ENCODE data around the gene WBP2. TPM values are rescaled to one million over a fixed set of nuclear protein-coding genes. Genes with fewer than 3 reads are reported as not detected.

Gene WBP2
- polyA plus RNA-seq, 1 donor (not counting 4 experiments of a cell fraction or from before 2014, with no cell fraction given) = 23.3 TPM

GRCh38 chr17:75845933-75846691 is 9.0 kb downstream of the WBP2 start:
- H3K36me3 ChIP-seq (ENCODE audit: control insufficient read depth in 2 of 2, extremely low read depth in 1 of 2, insufficient read depth in 2 of 2, low read length in 2 of 2) = peaks cover 20 to 33% of the 10 kb centered on the region in 2 experiments
- dilution Hi-C loops (cut with MboI; ENCODE audit: extremely low pct_ligation_motif_present, low sequenced_read_pairs) = no loop called here
- peaks cover 20% of the 10 kb centered on the region for H3K4me1 ChIP-seq (ENCODE audit: control insufficient read depth, extremely low read depth, insufficient read depth, low read length)
- no peak for DNase-seq (ENCODE audit: low read depth, low spot score)
- no peak for FAIRE-seq
- no peak for TF ChIP-seq CTCF (optimal IDR thresholded peaks at IDR 0.05 in 1 of 3, IDR thresholded peaks at IDR 0.05 in 1 of 3, conservative IDR thresholded peaks at IDR 0.05 in 1 of 3; ENCODE audit: extremely low read depth in 1 of 3, insufficient read depth in 2 of 3, low read length in 3 of 3)
- TF ChIP-seq EZH2 (IDR thresholded peaks at IDR 0.05; ENCODE audit: low read length) = no peak
- no peaks in the 10 kb centered on the region for H4K20me1 ChIP-seq (ENCODE audit: control insufficient read depth, extremely low read depth, insufficient read depth, low read length)
- H3K27me3 ChIP-seq (ENCODE audit: control insufficient read depth, extremely low read depth, insufficient read depth, low read length) = no peaks in the 10 kb centered on the region
- H3K9me3 ChIP-seq (ENCODE audit: control insufficient read depth, low read depth, low read length) = no peaks in the 10 kb centered on the region
- no peaks in the 10 kb centered on the region for H3K79me2 ChIP-seq (ENCODE audit: control insufficient read depth, insufficient read depth, low read length)
- H3K9ac ChIP-seq (ENCODE audit: control insufficient read depth, extremely low read depth, insufficient read depth, low read length) = no peak overlapping the region
- no peak overlapping the region for H3K4me2 ChIP-seq (ENCODE audit: control insufficient read depth, extremely low read depth, insufficient read depth, low read depth, low read length)
- no peaks in the 10 kb centered on the region for H3K9me1 ChIP-seq (ENCODE audit: control insufficient read depth, extremely low read depth, insufficient read depth, low read length)
- no peak overlapping the region for H2AFZ ChIP-seq (ENCODE audit: control insufficient read depth, low read length)
- H3K27ac ChIP-seq (ENCODE audit: control insufficient read depth, insufficient read depth, low read length) = no peak overlapping the region
- no peak overlapping the region for H3K4me3 ChIP-seq (ENCODE audit: control insufficient read depth in 2 of 3, extremely low read depth in 1 of 3, insufficient read depth in 2 of 3, low read depth in 1 of 3, low read length in 3 of 3)

- Histone ChIP-seq H3K9ac (ENCODE audit: control insufficient read depth, extremely low read depth, insufficient read depth, low read length) (peak overlapping the region; percentile 58), H3K27me3 (ENCODE audit: control insufficient read depth, extremely low read depth, insufficient read depth, low read length) (no peaks in the 10 kb centered on the region), H3K9me1 (ENCODE audit: control insufficient read depth, extremely low read depth, insufficient read depth, low read length) (no peaks in the 10 kb centered on the region), H3K9me3 (ENCODE audit: control insufficient read depth, low read depth, low read length) (no peaks in the 10 kb centered on the region), H4K20me1 (ENCODE audit: control insufficient read depth, extremely low read depth, insufficient read depth, low read length) (no peaks in the 10 kb centered on the region), H2AFZ (ENCODE audit: control insufficient read depth, low read length) (peak overlapping the region; percentile 49), H3K4me3 (ENCODE audit: control insufficient read depth in 2 of 3, extremely low read depth in 1 of 3, insufficient read depth in 2 of 3, low read depth in 1 of 3, low read length in 3 of 3) (peak overlapping the region in 2 of 3 experiments; percentile 35 to 43), H3K79me2 (ENCODE audit: control insufficient read depth, insufficient read depth, low read length) (no peaks in the 10 kb centered on the region), H3K4me1 (ENCODE audit: control insufficient read depth, extremely low read depth, insufficient read depth, low read length) (peaks cover 20% of the 10 kb centered on the region), H3K4me2 (ENCODE audit: control insufficient read depth, extremely low read depth, insufficient read depth, low read depth, low read length) (peak overlapping the region; percentile 78), H3K27ac (ENCODE audit: control insufficient read depth, insufficient read depth, low read length) (peak overlapping the region; percentile 60), H3K36me3 (ENCODE audit: control insufficient read depth in 2 of 2, extremely low read depth in 1 of 2, insufficient read depth in 2 of 2, low read length in 2 of 2) (peaks cover 15 to 28% of the 10 kb centered on the region in 2 experiments)
- DNase-seq (ENCODE audit: low read depth, low spot score) (no peak), FAIRE-seq (no peak)
- dilution Hi-C loops (cut with MboI; ENCODE audit: extremely low pct_ligation_motif_present, low sequenced_read_pairs) = no loop called here
- TF ChIP-seq CTCF (optimal IDR thresholded peaks at IDR 0.05 in 1 of 3, IDR thresholded peaks at IDR 0.05 in 1 of 3, conservative IDR thresholded peaks at IDR 0.05 in 1 of 3; ENCODE audit: extremely low read depth in 1 of 3, insufficient read depth in 2 of 3, low read length in 3 of 3) (peak; percentile 79 to 87 (median 83)), EZH2 (IDR thresholded peaks at IDR 0.05; ENCODE audit: low read length) (no peak)
These were observed 9.9 kb downstream of the WBP2 start for GRCh38 chr17:75845058-75845711.

Data from keratinocyte (primary cell).